CD14-positive monocyte (primary cell): Measurements from ENCODE around the gene PIGC. TPM values are rescaled to one million over a fixed set of nuclear protein-coding genes. Genes with fewer than 3 reads are reported as not detected.

Experiments
- DNase-seq, 3 donors: peaks; one replicate each; pipeline ENCODE4 v3.0.0-alpha.2; 2011 to 2022
- H2AFZ ChIP-seq: 2 replicates; pipeline ENCODE4 v1.6.0; 2012; ENCODE audit warnings: mild to moderate bottlenecking, low read depth, low read length, inconsistent platforms; ENCODE audit not compliant: insufficient read depth, poor library complexity, severe bottlenecking
- H3K27ac ChIP-seq, 2 donors: 1 replicate in 1 of 2; 2 replicates in 1 of 2; pipeline ENCODE4 v1.5.1; 2012 to 2013; ENCODE audit warnings: low read length in 2 of 2, control low read depth in 1 of 2, inconsistent platforms in 1 of 2, low read depth in 1 of 2, mild to moderate bottlenecking in 1 of 2
- H3K27me3 ChIP-seq, 2 donors: one replicate each; pipeline versions ENCODE4 v1.6.0 to v1.6.1; 2011 to 2013; ENCODE audit warnings: low read length in 2 of 2; ENCODE audit not compliant: control insufficient read depth in 2 of 2, insufficient read depth in 2 of 2
- H3K36me3 ChIP-seq, 2 donors: replicated peaks in 1 of 2; 1 replicate in 1 of 2; 2 replicates in 1 of 2; pipeline versions ENCODE4 v1.5.1 to v1.6.1; 2012 to 2013; ENCODE audit warnings: low read length in 2 of 2, control low read depth in 1 of 2, inconsistent platforms in 1 of 2, mild to moderate bottlenecking in 1 of 2; ENCODE audit not compliant: insufficient read depth in 2 of 2, control insufficient read depth in 1 of 2
- H3K4me1 ChIP-seq, 2 donors: 1 replicate in 1 of 2; 2 replicates in 1 of 2; pipeline versions ENCODE4 v1.5.1 to v1.6.1; 2012 to 2013; ENCODE audit warnings: low read length in 2 of 2, control low read depth in 1 of 2, inconsistent platforms in 1 of 2, mild to moderate bottlenecking in 1 of 2, moderate library complexity in 1 of 2; ENCODE audit not compliant: insufficient read depth in 2 of 2, control insufficient read depth in 1 of 2
- H3K4me2 ChIP-seq: replicated peaks from 2 replicates; pipeline ENCODE3; 2012; ENCODE audit warnings: low read length, moderate library complexity, mild to moderate bottlenecking; ENCODE audit not compliant: poor library complexity, severe bottlenecking; ENCODE audit errors: extremely low read depth
- H3K4me3 ChIP-seq, 3 experiments: fragments of 200-600 bp in 1 of 3; sonication (generic) in 1 of 3; replicated peaks in 1 of 3; 1 replicate in 2 of 3; 2 replicates in 1 of 3; pipeline ENCODE4 v1.5.1; 2011 to 2013; ENCODE audit warnings: low read length in 3 of 3, mild to moderate bottlenecking in 3 of 3, control low read depth in 2 of 3, low read depth in 2 of 3, inconsistent platforms in 1 of 3, moderate library complexity in 1 of 3
- H3K79me2 ChIP-seq: 2 replicates; pipeline ENCODE4 v1.6.0; 2012; ENCODE audit warnings: mild to moderate bottlenecking, control low read depth, inconsistent platforms, low read length, moderate library complexity; ENCODE audit not compliant: insufficient read depth
- H3K9ac ChIP-seq: 2 replicates; pipeline ENCODE4 v1.6.0; 2017; ENCODE audit warnings: low read length, mild to moderate bottlenecking; ENCODE audit not compliant: insufficient read depth, poor library complexity, severe bottlenecking
- H3K9me3 ChIP-seq, 2 donors: replicated peaks in 1 of 2; 1 replicate in 1 of 2; 2 replicates in 1 of 2; pipeline versions ENCODE4 v1.5.1 to v1.6.1; 2012 to 2013; ENCODE audit warnings: low read length in 2 of 2, control low read depth in 1 of 2; ENCODE audit not compliant: control insufficient read depth in 1 of 2, insufficient read depth in 1 of 2
- H4K20me1 ChIP-seq: 2 replicates; pipeline ENCODE4 v1.6.0; 2012; ENCODE audit warnings: mild to moderate bottlenecking, low read length, control low read depth, moderate library complexity; ENCODE audit not compliant: insufficient read depth
- H3K27ac Mint-ChIP-seq, 7 donors: one replicate each; pipeline ENCODE4 v1.8.0; 2020; ENCODE audit warnings: mild to moderate bottlenecking in 7 of 7, mixed read lengths in 7 of 7, moderate library complexity in 6 of 7, inconsistent platforms in 2 of 7
- H3K27me3 Mint-ChIP-seq, 3 donors: one replicate each; pipeline ENCODE4 v1.8.0; 2021 to 2022; ENCODE audit warnings: low read depth in 3 of 3, mild to moderate bottlenecking in 3 of 3, mixed read lengths in 3 of 3, moderate library complexity in 3 of 3, inconsistent platforms in 1 of 3
- H3K36me3 Mint-ChIP-seq, 2 donors: one replicate each; pipeline ENCODE4 v1.8.0; 2020; ENCODE audit warnings: mixed read lengths in 2 of 2, inconsistent platforms in 1 of 2, mild to moderate bottlenecking in 1 of 2
- H3K4me1 Mint-ChIP-seq: one replicate; pipeline ENCODE4 v1.8.0; 2020; ENCODE audit warnings: mild to moderate bottlenecking, mixed read lengths
- H3K4me3 Mint-ChIP-seq, 2 donors: one replicate each; pipeline ENCODE4 v1.8.0; 2020; ENCODE audit warnings: mild to moderate bottlenecking in 2 of 2, mixed read lengths in 2 of 2, moderate library complexity in 1 of 2
- H3K9me3 Mint-ChIP-seq, 7 donors: one replicate each; pipeline ENCODE4 v1.8.0; 2020 to 2022; ENCODE audit warnings: mixed read lengths in 7 of 7, mild to moderate bottlenecking in 6 of 7, moderate library complexity in 6 of 7, inconsistent platforms in 2 of 7
- WGBS: methylation state at CpG from one replicate; pipeline ENCODE4 v1.1.5; 2013; ENCODE audit warnings: missing lambda C conversion rate; ENCODE audit not compliant: insufficient coverage; 5-methylcytosine and 5-hydroxymethylcytosine counted together
- intact Hi-C, 2 donors: fragments of 100-400 bp; cut with micrococcal nuclease; formaldehyde crosslinking; loops; one replicate each; pipeline versions ENCODE4 v1.15.0 to v1.15.1; 2023
- polyA plus RNA-seq, 3 donors: library from polyadenylated mRNA; depleted of rRNA in 1 of 3; unstranded in 2 of 3; stranded (reverse) in 1 of 3; fragments of 300-500 nt in 2 of 3; fragments of >200 nt in 1 of 3; fragmentation: Illumina TruSeq in 2 of 3; gene quantifications; 1 replicate in 2 of 3; 2 replicates in 1 of 3; pipeline ENCODE4 v1.2.3, GENCODE V29; 2012 to 2021
- TF ChIP-seq, protein P1 (sequence below): fragments of 200-600 bp; IDR thresholded peaks from one replicate; pipeline ENCODE4 v1.8.0; 2022; ENCODE audit warnings: antibody characterized with exemption, mild to moderate bottlenecking

Gene PIGC
- polyA plus RNA-seq, 3 donors = 11.5 to 61.5 (median 51.1) TPM

DNA sequence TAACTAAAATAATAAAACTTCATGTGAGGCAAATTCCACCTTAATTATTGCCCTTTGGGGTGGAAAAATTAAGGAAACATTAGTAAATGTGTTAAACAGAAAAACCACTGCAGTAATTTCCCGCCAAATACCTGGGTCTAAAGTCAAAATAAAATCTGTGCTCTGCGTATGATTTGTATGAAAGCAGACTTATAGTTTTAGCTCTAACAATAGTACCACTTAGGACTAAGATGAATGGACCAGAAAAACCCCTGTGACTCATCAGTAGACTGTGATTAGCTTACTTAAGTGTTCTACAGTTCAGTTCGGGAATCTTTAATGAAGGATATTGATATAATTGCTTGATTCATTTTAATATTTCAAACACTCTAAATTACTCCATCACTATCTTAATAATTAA lies 46.6 kb downstream of the PIGC start:
- Histone ChIP-seq H3K27ac (no peak overlapping the region), H3K9ac (no peak overlapping the region), H3K9me3 (no peaks in the 10 kb centered on the region), H3K27me3 (no peaks in the 10 kb centered on the region), H3K79me2 (no peaks in the 10 kb centered on the region), H3K36me3 (no peaks in the 10 kb centered on the region), H4K20me1 (no peaks in the 10 kb centered on the region), H2AFZ (no peak overlapping the region), H3K4me1 (no peaks in the 10 kb centered on the region), H3K4me3 (no peak overlapping the region), H3K4me2 (no peak overlapping the region)
- Mint-ChIP-seq H3K27me3 (peaks cover 0 to 3% (median 0%) of the 10 kb centered on the region in 3 donors), H3K36me3 (peaks cover 4 to 5% of the 10 kb centered on the region in 2 donors), H3K4me3 (no peak overlapping the region), H3K4me1 (peaks cover 22% of the 10 kb centered on the region), H3K27ac (no peak overlapping the region), H3K9me3 (no peaks in the 10 kb centered on the region)
- TF ChIP-seq, protein P1, sequence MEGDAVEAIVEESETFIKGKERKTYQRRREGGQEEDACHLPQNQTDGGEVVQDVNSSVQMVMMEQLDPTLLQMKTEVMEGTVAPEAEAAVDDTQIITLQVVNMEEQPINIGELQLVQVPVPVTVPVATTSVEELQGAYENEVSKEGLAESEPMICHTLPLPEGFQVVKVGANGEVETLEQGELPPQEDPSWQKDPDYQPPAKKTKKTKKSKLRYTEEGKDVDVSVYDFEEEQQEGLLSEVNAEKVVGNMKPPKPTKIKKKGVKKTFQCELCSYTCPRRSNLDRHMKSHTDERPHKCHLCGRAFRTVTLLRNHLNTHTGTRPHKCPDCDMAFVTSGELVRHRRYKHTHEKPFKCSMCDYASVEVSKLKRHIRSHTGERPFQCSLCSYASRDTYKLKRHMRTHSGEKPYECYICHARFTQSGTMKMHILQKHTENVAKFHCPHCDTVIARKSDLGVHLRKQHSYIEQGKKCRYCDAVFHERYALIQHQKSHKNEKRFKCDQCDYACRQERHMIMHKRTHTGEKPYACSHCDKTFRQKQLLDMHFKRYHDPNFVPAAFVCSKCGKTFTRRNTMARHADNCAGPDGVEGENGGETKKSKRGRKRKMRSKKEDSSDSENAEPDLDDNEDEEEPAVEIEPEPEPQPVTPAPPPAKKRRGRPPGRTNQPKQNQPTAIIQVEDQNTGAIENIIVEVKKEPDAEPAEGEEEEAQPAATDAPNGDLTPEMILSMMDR = no peak
- intact Hi-C loops = loop anchor here in 1 of 2 donors (5.0 kb wide), 1 partner anchor 595 kb away; no protein-coding TSS in a partner anchor
- no CpG with 5 or more reads among the region's 3 CpGs for WGBS
- no peak for DNase-seq

DNA sequence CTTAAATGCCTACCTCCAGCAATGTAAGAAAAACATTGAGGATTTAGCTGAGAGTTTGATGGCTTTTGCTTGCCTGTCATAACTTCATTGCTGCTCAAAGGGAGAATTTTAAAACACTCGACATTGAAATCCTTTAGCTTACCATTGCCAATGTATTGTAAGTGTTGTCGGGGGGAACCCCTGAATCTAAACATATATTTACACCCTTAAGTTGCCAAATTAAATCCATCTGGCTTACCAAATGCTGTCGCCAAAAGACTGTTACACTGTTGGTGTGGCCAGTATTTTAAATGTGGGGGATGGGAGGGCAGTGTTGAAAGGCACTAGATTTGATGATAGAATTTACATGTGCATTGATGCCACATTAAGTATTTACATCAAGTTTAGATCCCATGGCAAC lies 48.3 kb downstream of the PIGC start:
- no peaks in the 10 kb centered on the region for H3K9me3 ChIP-seq
- TF ChIP-seq, protein P1 = no peak
- no peaks in the 10 kb centered on the region for H3K79me2 ChIP-seq
- Mint-ChIP-seq H3K27ac (no peak overlapping the region), H3K36me3 (peaks cover 4 to 5% of the 10 kb centered on the region in 2 donors), H3K27me3 (peaks cover 0 to 3% (median 0%) of the 10 kb centered on the region in 3 donors), H3K4me1 (peaks cover 22% of the 10 kb centered on the region), H3K9me3 (no peaks in the 10 kb centered on the region), H3K4me3 (no peak overlapping the region)
- no peak overlapping the region for H3K27ac ChIP-seq
- H3K4me2 ChIP-seq = no peak overlapping the region
- no peak for DNase-seq
- H3K27me3 ChIP-seq = no peaks in the 10 kb centered on the region
- no peak overlapping the region for H3K9ac ChIP-seq
- intact Hi-C loops = loop anchor here in 1 of 2 donors (5.0 kb wide), 1 partner anchor 593 kb away; no protein-coding TSS in a partner anchor
- no peak overlapping the region for H2AFZ ChIP-seq
- H3K4me1 ChIP-seq = no peaks in the 10 kb centered on the region
- H4K20me1 ChIP-seq = no peaks in the 10 kb centered on the region
- no peaks in the 10 kb centered on the region for H3K36me3 ChIP-seq
- WGBS = no CpG with 5 or more reads among the region's 3 CpGs
- no peak overlapping the region for H3K4me3 ChIP-seq
